Stomach smooth muscle (tissue), 2 donors: ENCODE results near the gene CHN2.

Experiments
- H3K27ac ChIP-seq: one replicate; pipeline ENCODE4 v1.7.0; 2013; ENCODE audit warnings: mild to moderate bottlenecking, low read length, inconsistent platforms
- H3K27me3 ChIP-seq, 2 donors: one replicate each; pipeline ENCODE4 v1.7.0; 2013; ENCODE audit warnings: low read length in 2 of 2; ENCODE audit not compliant: insufficient read depth in 2 of 2, control insufficient read depth in 1 of 2
- H3K36me3 ChIP-seq, 2 donors: one replicate each; pipeline ENCODE4 v1.7.0; 2013; ENCODE audit warnings: low read length in 2 of 2; ENCODE audit not compliant: control insufficient read depth in 2 of 2, insufficient read depth in 2 of 2
- H3K4me1 ChIP-seq: one replicate; pipeline ENCODE4 v1.7.0; 2013; ENCODE audit warnings: low read length; ENCODE audit not compliant: control insufficient read depth, insufficient read depth
- H3K4me3 ChIP-seq, 2 donors: one replicate each; pipeline ENCODE4 v1.7.0; 2013; ENCODE audit warnings: low read length in 2 of 2
- H3K9ac ChIP-seq, 2 donors: one replicate each; pipeline ENCODE4 v1.7.0; 2013; ENCODE audit warnings: low read length in 2 of 2, mild to moderate bottlenecking in 1 of 2
- H3K9me3 ChIP-seq, 2 donors: one replicate each; pipeline ENCODE4 v1.7.0; 2013; ENCODE audit warnings: low read length in 2 of 2; ENCODE audit not compliant: control insufficient read depth in 2 of 2
- donor health status: healthy.
- donor health status: Pancreatic carcinoma.

CHN2 gene

DNA sequence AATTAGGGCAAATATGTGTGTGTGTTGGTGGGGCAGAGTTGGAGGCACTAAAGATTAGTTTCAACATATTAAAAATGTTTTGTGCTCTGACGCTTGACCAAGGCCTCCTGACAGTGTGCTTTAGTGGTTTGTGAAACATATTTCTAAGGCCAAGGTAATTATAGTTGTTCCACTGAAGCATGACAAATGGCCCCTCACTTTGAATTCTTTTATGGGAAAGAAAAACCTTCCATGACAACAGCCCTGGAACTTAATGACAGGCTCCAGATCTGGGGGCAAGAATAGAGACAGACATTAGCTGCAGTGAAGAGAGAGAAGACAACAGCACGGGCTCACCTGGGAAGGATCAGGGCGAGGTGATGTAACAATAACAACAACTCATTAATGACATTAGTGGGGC lies 155.8 kb downstream of the CHN2 start:
- H3K27ac ChIP-seq: no peak overlapping the region
- H3K27me3 ChIP-seq: no peaks in the 10 kb centered on the region
- H3K4me3 ChIP-seq: no peak overlapping the region
- H3K9me3 ChIP-seq: no peaks in the 10 kb centered on the region
- H3K4me1 ChIP-seq: no peaks in the 10 kb centered on the region
- no peaks in the 10 kb centered on the region for H3K36me3 ChIP-seq
- no peak overlapping the region for H3K9ac ChIP-seq

DNA sequence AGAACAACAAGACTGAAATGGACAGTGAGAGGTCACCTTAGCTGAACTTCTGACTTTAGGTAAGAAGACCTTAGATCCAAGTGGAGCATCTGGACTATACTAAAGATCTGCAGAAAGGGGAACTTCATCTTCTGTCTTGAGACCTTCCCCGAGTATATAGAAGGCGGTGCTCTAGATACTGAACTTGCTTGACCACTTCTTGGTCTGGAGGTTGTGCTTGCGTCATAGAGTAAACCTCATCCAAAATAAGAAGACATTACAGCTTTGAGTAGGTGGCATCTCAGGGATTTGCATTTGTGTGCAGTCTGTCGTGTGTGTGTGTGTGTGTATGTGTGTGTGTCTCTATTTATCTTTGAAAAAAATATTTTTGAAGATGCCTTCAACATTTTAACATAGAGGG lies 157.5 kb downstream of the CHN2 start:
- no peak overlapping the region for H3K9ac ChIP-seq
- H3K4me3 ChIP-seq: no peak overlapping the region
- no peaks in the 10 kb centered on the region for H3K4me1 ChIP-seq
- H3K27me3 ChIP-seq: no peaks in the 10 kb centered on the region
- no peak overlapping the region for H3K27ac ChIP-seq
- no peaks in the 10 kb centered on the region for H3K9me3 ChIP-seq
- H3K36me3 ChIP-seq: no peaks in the 10 kb centered on the region

DNA sequence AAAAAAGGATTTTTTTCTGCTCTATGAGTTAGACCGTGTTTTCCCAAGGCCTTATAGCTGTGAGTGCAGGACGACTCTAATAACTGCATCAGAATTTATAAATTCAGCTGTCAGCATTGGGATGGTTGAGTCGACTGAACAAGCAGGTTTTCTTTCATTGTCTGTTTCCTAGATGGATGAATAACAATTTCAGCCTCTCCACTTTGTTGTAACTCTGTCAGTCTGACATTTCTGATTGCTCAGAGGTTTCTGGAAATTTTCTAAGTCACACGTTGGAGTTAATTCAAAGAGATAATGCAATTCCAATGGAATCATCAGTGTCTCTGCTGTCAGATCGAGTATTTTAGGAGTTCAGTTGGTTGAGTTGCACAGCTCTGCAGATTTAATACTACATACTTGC lies 159.2 kb downstream of the CHN2 start:
- Histone ChIP-seq H3K27ac (no peak overlapping the region), H3K27me3 (no peaks in the 10 kb centered on the region), H3K9me3 (no peaks in the 10 kb centered on the region), H3K4me1 (no peaks in the 10 kb centered on the region), H3K4me3 (no peak overlapping the region), H3K36me3 (no peaks in the 10 kb centered on the region), H3K9ac (no peak overlapping the region)

DNA sequence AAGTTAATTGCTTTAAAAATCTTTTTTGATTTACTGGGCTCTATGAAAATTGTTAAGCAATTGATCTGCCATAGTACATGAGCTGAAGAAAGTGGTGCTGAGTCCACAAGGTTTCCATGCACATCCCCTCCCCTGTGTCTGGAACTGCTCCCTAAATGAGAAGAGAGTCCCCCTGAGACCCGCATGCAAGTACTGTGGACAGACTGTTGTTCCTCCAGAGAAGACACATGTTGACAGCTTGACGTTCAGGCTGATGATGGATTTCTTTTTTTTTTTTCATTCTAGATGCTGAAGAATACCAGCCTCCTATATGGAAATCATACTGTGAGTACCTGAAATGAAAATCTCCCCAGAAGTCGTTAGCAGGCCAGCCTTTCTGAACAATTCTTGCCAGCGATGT lies 159.8 kb downstream of the CHN2 start:
- no peaks in the 10 kb centered on the region for H3K9me3 ChIP-seq
- no peak overlapping the region for H3K4me3 ChIP-seq
- H3K27ac ChIP-seq: no peak overlapping the region
- no peaks in the 10 kb centered on the region for H3K4me1 ChIP-seq
- H3K9ac ChIP-seq: no peak overlapping the region
- H3K27me3 ChIP-seq: no peaks in the 10 kb centered on the region
- no peaks in the 10 kb centered on the region for H3K36me3 ChIP-seq

DNA sequence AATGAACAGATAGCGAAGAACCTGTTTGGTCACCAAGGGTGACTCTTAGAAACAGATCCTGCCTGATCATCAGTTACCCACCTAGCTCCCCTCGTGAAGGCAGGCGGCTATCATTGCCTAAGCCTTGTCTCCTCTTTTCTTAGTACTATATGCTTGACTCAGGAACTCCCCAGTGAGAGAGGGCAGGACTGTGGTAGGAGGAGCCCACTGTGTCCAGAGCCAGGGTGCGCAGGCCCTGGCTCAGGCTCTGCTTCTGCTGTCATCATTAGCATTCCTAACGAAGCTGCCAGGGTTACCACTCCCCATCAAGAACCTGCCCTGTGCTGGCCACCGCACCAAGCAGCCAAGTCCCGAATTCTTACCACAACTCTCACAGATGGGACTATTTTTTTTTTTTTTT lies 160.8 kb downstream of the CHN2 start:
- H3K9me3 ChIP-seq: no peaks in the 10 kb centered on the region
- H3K9ac ChIP-seq: no peak overlapping the region
- no peak overlapping the region for H3K4me3 ChIP-seq
- no peaks in the 10 kb centered on the region for H3K4me1 ChIP-seq
- no peaks in the 10 kb centered on the region for H3K36me3 ChIP-seq
- no peak overlapping the region for H3K27ac ChIP-seq
- no peaks in the 10 kb centered on the region for H3K27me3 ChIP-seq

DNA sequence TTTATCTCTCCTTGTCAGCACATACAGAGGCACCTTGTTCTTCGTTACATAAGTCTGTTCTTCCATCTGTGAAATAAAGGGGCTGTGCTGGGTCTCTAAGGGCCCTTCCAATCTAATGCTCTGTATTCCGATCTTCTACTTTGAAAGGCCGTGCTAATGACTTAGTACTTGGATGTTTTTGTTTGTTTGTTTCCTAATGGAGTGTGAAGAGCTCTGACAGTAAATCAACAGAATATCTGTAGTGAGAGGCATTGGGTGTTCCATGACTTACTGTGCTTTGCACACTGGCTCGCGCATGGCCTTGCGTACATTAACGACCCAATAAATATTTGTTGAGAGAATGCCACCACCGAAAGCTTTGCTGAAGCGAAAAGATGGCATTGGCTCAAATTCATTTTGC lies 162.1 kb downstream of the CHN2 start:
- Histone ChIP-seq H3K36me3 (no peaks in the 10 kb centered on the region), H3K4me3 (no peak overlapping the region), H3K4me1 (no peaks in the 10 kb centered on the region), H3K27ac (no peak overlapping the region), H3K9me3 (no peaks in the 10 kb centered on the region), H3K27me3 (no peaks in the 10 kb centered on the region), H3K9ac (no peak overlapping the region)

DNA sequence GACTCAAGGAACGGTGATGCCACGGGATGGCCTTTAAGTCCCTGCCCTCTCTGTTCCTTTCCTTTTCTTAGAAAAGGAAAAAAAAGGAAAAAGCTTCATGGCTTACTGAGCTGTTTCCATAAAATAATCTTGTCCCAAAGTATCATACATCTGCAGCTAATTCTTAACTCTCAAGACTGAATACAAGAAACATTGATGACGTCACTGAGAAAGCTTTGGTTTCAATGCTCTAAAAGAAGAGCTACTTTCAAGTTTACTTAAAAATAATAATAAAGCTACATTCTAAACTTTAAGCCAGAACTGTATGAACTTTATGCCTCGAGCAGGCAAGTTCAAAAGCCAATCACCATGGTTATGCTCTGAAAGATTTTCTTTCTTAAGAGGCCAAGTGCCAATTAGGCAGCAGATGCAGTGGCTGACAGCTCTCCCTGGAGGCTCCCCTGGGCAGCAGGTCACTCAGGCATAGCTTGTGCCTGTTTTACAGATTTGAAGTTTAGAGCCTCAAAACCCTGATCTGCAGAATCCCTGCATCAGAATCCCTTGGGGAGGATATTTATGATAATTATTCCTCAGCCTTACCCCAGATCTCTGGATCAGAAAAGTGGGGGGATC lies 165.0 kb downstream of the CHN2 start:
- Histone ChIP-seq H3K9me3 (no peaks in the 10 kb centered on the region), H3K9ac (no peak overlapping the region), H3K27ac (no peak overlapping the region), H3K27me3 (no peaks in the 10 kb centered on the region), H3K4me3 (no peak overlapping the region), H3K36me3 (no peaks in the 10 kb centered on the region), H3K4me1 (no peaks in the 10 kb centered on the region)

DNA sequence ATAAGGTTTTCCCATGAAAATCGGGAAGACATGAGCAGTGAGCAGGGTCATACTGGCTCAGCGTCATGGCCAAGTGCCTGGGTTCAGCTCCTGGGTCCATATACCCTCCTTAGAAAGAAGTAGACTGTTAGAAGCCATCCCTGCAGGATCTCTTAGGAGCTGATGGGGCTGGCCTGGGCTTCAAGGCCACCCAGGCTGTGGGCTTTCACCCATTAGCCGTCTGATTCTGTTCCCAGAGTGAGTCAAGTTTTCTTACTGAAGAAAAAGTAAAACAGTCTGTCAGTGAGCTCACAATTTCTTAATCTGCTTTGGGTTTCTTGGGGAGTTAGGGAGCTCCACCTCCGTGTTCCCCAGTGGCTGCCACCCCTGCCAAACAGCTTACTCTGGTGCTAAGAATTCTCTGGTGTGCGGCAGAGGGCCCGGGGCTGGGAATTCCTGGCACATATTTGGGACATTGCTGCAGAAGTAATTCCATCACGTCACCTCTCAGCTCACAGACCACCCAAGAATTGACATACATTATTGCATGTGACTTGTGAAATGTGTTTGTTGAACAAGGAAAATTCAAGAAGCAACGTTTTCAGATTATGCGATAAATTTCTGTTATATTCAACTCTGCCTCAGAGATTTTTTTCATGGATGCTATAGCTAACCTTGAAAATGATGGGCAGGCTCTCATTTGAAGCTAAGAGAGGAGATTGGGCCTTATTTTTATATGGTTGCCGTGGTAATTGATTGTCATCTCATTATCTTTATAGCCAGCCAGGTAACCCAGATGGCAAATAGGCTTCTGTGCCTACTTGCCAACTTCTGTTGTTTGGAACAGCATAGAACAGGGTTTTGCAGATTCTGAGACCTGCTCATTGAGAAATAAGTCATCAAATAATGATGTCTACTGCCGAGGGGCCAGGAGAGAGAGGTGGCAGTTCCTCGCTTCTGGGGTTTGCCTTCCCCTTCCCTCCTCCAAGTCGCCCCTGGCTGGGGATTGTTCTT lies 166.4 kb downstream of the CHN2 start:
- no peaks in the 10 kb centered on the region for H3K4me1 ChIP-seq

DNA sequence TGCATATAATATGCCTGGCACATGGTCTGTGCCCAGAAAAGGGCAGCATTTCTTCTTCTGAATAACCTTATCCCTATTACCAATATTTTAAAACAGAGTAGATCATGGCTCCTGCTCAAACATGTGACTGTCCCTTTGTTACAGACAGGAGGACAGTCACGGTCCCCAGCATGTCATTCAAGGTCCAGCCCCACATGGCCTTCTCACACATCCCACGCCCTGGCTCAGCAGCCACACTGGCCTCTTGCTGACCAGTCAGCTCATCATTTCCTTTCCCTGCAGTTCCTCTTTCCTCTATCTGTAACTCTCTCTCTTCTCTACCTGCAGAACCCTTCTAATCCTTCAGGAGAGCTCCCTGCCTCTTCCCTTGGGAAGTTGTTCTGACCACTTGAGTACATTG lies 167.8 kb downstream of the CHN2 start:
- Histone ChIP-seq H3K27ac (no peak overlapping the region), H3K36me3 (no peaks in the 10 kb centered on the region), H3K9ac (no peak overlapping the region), H3K4me3 (no peak overlapping the region), H3K27me3 (no peaks in the 10 kb centered on the region), H3K4me1 (no peaks in the 10 kb centered on the region), H3K9me3 (no peaks in the 10 kb centered on the region)

More for the DNA sequence above, 166.4 kb downstream of the CHN2 start:
- Histone ChIP-seq H3K36me3 (no peaks in the 10 kb centered on the region), H3K9me3 (no peaks in the 10 kb centered on the region), H3K27ac (no peak overlapping the region), H3K4me3 (no peak overlapping the region), H3K27me3 (no peaks in the 10 kb centered on the region), H3K9ac (no peak overlapping the region)

DNA sequence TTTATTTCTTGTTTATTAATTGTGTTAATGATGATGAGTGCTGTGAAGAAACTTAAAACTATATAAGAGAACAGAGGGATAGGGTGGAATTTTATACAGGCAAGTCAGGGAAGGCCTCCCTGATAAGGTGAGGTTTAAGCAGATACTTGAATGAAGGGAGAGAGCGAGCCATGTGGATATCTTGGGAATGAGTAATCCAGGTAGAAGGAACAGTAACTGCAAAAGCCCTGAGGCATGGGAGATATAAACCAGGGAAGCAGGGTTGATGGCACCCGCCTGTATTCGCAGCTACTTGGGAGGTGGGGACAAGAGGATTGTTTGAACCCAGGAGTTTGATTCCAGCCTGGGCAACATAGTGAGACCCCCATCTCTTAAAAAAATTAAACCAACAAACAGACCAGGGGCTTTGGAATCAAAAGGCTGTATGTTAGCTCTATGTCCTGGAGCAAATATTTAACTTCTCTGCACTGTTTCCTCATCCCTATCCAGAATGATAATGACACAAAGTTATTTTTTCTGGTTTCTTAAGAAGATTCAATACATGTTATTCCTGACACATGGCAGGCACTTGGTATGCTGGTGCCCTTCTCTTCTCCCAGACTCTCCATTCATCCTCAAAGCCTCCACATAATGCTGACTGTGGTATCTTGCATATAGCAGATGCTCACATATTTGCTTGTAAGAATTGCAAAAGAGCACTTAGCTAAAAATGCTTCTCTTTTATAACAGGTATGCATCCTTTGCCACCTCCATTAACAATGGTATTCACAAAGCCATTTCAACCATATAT lies 169.3 kb downstream of the CHN2 start:
- Histone ChIP-seq H3K4me3 (no peak overlapping the region), H3K9me3 (no peaks in the 10 kb centered on the region), H3K9ac (no peak overlapping the region), H3K4me1 (no peaks in the 10 kb centered on the region), H3K27me3 (no peaks in the 10 kb centered on the region), H3K36me3 (no peaks in the 10 kb centered on the region), H3K27ac (no peak overlapping the region)
